Measurements from ENCODE around the gene TOX2.

TOX2 gene

GRCh38 chr20:44066645-44067606 is 152.3 kb downstream of the TOX2 start:
- no peak for DNase-seq

GRCh38 chr20:44067650-44068081 is 153.0 kb downstream of the TOX2 start:
- no peak for DNase-seq

- no peak for DNase-seq
Measured at GRCh38 chr20:44068316-44069201, 153.9 kb downstream of the TOX2 start.

- DNase-seq, result peak; percentile 51 to 55
Measured at GRCh38 chr20:44069203-44070011, 154.8 kb downstream of the TOX2 start.

- DNase-seq, result no peak
Measured at GRCh38 chr20:44070139-44070900, 155.7 kb downstream of the TOX2 start.

GRCh38 chr20:44071057-44071456 is 156.4 kb downstream of the TOX2 start:
- no peak for DNase-seq

- no peak for DNase-seq
Measured at GRCh38 chr20:44071526-44072111, 157.0 kb downstream of the TOX2 start.

- no peak for DNase-seq
Measured at GRCh38 chr20:44072384-44072783, 157.7 kb downstream of the TOX2 start.

DNA sequence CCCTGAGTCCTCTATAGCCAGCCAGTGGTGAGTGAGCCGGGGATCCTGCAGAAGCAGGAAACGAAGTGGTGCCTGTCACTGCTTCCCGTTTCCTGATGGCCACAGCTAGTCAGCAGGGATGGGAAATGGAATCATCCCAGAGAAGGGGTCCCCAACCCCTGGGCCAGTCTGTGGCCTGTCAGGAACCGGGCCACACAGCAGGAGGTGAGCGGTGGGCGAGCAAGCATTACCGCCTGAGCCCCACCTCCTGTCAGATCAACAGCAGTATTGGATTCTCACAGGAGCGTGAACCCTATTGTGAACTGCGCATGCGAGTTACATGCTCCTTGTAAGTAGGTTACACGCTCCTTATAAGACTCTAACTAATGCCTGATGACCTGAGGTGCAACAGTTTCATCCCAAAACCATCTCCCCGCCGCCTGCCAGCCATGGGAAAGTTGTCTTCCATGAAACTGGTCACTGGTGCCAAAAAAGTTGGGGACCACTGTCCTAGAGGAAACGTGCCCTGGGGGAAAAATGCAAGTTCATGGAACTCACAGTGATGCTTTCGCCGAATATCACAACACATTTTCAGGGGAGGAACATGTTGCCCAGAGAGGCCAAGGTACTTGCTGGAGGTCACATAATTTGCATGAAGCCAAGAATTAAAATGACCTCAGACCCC is 158.5 kb downstream of the TOX2 start:
- no peak for DNase-seq

- DNase-seq, result no peak
Measured at GRCh38 chr20:44073675-44074071, 159.0 kb downstream of the TOX2 start.

DNA sequence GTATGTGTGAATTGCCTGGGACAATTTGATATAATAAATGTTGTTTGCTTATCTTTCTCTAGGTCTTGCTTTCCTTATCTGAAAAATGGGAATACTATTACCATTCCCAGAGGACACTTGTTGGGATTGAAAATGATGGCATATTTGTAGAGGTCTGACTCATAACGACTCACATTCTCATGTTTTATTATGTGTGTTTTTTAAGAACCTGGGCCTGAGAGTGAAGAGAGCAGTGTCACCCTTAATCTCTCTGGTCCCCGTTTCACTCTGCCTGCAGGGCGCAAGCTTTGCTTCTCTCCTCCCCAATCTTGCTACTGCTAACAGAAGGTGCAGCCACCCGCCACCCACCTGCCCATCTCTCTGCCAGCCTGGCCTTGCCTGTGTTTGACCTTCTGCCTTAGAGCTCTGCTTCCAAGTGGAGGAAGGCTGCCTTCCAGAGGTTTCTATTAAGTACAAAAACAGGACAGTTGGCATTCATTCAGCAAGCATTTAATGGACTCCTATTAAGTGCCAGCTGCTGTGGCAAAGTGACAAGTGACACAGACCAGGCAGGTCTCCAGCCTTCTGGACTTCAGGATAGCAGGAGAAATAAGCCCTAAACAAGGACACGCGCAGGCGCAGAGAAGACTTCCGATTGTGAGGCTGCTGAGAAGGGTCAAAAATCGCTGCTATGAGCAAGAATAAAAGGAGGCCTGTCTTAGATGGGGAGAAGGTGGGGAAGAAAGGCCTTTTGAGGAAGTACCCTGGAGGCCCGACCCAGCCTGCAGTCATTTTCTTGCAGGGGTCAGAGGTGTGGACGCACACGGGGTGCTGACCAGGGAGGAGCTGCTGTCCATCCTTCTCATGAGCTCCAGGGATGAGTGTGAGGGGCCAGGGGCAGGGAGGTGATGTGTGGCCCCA is 159.8 kb downstream of the TOX2 start:
- DNase-seq, result no peak

DNA sequence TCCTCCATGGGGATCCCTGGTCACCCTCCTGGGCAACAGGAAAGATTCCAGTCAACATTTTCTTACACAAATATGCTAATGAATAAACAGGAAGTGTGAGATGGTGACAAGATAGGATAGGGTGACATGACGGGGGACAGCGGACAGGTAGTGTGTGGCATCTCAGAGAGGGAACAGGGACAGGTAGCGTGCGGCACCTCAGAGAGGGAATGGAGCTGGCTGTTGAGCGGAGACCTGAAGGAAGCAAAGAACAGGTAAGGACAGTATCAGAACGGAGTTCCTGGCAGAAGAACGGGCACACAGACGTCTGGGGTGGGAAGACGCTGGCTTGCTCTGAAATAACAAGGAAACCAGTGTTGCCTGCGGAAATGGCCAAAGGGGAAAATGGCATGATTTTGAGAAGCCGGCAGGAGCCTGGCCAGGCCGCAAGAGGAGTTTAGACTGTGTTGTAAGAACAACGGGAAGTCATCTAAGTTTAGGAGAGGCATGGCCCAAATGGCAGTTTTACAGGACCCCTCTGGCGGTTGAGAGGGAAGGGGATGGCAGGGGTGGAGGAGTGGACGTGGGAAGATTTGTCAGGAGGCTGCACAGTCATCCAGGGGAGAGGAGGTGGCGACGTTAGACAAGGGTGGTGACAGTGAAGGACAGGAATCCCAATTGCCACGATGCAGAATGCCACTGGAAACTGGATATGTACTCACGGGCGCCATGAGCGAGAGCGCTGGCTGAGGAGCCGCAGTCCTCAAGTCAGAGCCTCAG is 160.7 kb downstream of the TOX2 start:
- DNase-seq, result no peak

DNA sequence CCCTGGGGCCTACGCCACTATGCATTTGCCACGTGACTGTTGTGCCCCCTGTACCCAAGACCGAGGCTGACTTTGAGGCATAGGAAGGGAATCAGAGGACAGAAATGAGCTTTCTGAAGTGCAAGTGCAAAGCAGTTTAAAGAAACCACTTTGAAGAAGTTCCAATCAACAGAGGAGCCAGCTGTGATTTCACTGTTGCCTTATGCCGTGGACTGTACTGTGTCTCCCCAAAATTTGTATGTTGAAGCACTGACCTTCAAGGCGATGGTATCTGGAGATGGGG is 161.2 kb downstream of the TOX2 start:
- DNase-seq, result no peak

DNA sequence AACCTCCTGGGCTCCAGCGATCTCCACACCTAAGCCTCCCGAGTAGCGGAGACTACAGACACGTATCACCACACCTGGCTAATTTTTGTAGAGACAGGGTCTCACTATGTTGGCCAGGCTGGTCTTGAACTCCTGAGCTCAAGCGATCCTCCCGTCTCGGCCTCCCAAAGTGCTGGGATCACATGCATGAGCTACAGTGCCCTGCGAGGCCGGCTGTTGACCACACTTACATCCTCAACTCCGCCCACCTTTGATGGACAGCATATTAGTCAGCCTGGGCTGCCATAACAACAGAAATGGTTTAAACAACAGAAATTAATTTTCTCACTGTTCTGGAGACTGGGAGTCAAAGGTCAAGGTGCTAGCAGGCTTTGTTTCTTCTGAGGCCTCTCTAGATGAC is 164.6 kb downstream of the TOX2 start:
- no peak for DNase-seq

GRCh38 chr20:44080064-44080463 is 165.4 kb downstream of the TOX2 start:
- no peak for DNase-seq

GRCh38 chr20:44080646-44081267 is 166.1 kb downstream of the TOX2 start:
- DNase-seq, result peak; percentile 75 to 79

GRCh38 chr20:44081476-44081875 is 166.8 kb downstream of the TOX2 start:
- DNase-seq, result no peak

- DNase-seq, result no peak
Measured at GRCh38 chr20:44081888-44082287, 167.2 kb downstream of the TOX2 start.

Measured in stimulated activated CD4-positive, alpha-beta T cell treated with anti-CD3 and anti-CD28 coated beads, Interleukin-2, amount 100 ng/mL, for 24 hours (primary cell).